ENCODE results near the gene FMN1. TPM values are rescaled to one million over a fixed set of nuclear protein-coding genes. Genes with fewer than 3 reads are reported as not detected.

The FMN1 gene
- total RNA-seq, 1 experiment from 2014 or later, result 3.9 TPM

- TF ChIP-seq CTCF (IDR thresholded peaks at IDR 0.05) (no peak), TCF7L2 (IDR thresholded peaks at IDR 0.05; ENCODE audit: low read depth, low read length) (no peak), SIN3A (IDR thresholded peaks at IDR 0.05; ENCODE audit: borderline replicate concordance, insufficient read depth, low read depth, low read length) (no peak), REST (IDR thresholded peaks at IDR 0.05; ENCODE audit: insufficient read depth in 1 of 2, low read depth in 2 of 2, low read length in 1 of 2) (no peak)
Measured at GRCh38 chr15:33119273-33119672, 75.2 kb downstream of the FMN1 start.

GRCh38 chr15:33116198-33116597 is 78.3 kb downstream of the FMN1 start:
- Histone ChIP-seq H3K4me3 (ENCODE audit: low read depth in 2 of 2, low read length in 2 of 2) (no peak overlapping the region), H3K36me3 (ENCODE audit: control insufficient read depth, insufficient read depth, low read length) (no peaks in the 10 kb centered on the region), H3K27ac (ENCODE audit: low read length) (peak overlapping the region; percentile 46), H3K4me1 (ENCODE audit: control insufficient read depth, insufficient read depth, low read length) (peaks cover 4% of the 10 kb centered on the region), H3K27me3 (ENCODE audit: control insufficient read depth, insufficient read depth, low read length) (no peaks in the 10 kb centered on the region), H3K9me3 (ENCODE audit: control insufficient read depth, insufficient read depth, low read depth, low read length) (no peaks in the 10 kb centered on the region)
- CTCF ChIA-PET, result interaction anchor here (0.5 kb wide), 1 partner anchor 650 kb away, joined by 5 read pairs; no protein-coding TSS in a partner anchor
- in situ Hi-C loops (cut with HindIII; ENCODE audit: low pct_unique_long_range_greater_than_20kb, low sequenced_read_pairs) (no loop called here), intact Hi-C loops (cut with micrococcal nuclease; ENCODE audit: unreplicated experiment) (no loop called here)
- no TSS peak for BruUV-seq (replicated peaks)
- DNase-seq (ENCODE audit: low read depth, low spot score) (no peak), ATAC-seq (no peak)
- POLR2A ChIA-PET, result no interaction called here
- TF ChIP-seq CTCF (IDR thresholded peaks at IDR 0.05) (no peak), SIN3A (IDR thresholded peaks at IDR 0.05; ENCODE audit: borderline replicate concordance, insufficient read depth, low read depth, low read length) (no peak), POLR2AphosphoS5 (IDR thresholded peaks at IDR 0.05; ENCODE audit: low read depth, low read length) (no peak), TCF7L2 (IDR thresholded peaks at IDR 0.05; ENCODE audit: low read depth, low read length) (no peak), REST (IDR thresholded peaks at IDR 0.05; ENCODE audit: insufficient read depth in 1 of 2, low read depth in 2 of 2, low read length in 1 of 2) (no peak)

More at GRCh38 chr15:33119273-33119672, 75.2 kb downstream of the FMN1 start:
- H3K27me3 ChIP-seq (ENCODE audit: control insufficient read depth, insufficient read depth, low read length), result no peaks in the 10 kb centered on the region
- ChIA-PET CTCF (no interaction called here), POLR2A (no interaction called here)
- ATAC-seq (no peak), DNase-seq (ENCODE audit: low read depth, low spot score) (no peak)
- H3K4me1 ChIP-seq (ENCODE audit: control insufficient read depth, insufficient read depth, low read length), result peaks cover 2% of the 10 kb centered on the region; the same call in 1 of the 2 replicates
- no TSS peak for BruUV-seq (replicated peaks)
- H3K4me3 ChIP-seq (ENCODE audit: low read depth in 2 of 2, low read length in 2 of 2), result peak overlapping the region; percentile 7 to 27
- H3K36me3 ChIP-seq (ENCODE audit: control insufficient read depth, insufficient read depth, low read length), result no peaks in the 10 kb centered on the region
- intact Hi-C loops (cut with micrococcal nuclease; ENCODE audit: unreplicated experiment), result no loop called here
- in situ Hi-C loops (cut with HindIII; ENCODE audit: low pct_unique_long_range_greater_than_20kb, low sequenced_read_pairs), result no loop called here
- no peaks in the 10 kb centered on the region for H3K9me3 ChIP-seq (ENCODE audit: control insufficient read depth, insufficient read depth, low read depth, low read length)
- H3K27ac ChIP-seq (ENCODE audit: low read length), result peak overlapping the region; percentile 14; the same call in 1 of the 2 replicates
